HFF-Myc (cell line): ENCODE results near the gene PPHLN1.
A peak's percentile ranks its signal among the peaks of the same experiment; 100 is the strongest.
"Not testable (repeated sequence)": the region's sequence is repeated elsewhere in the genome, so short reads cannot be mapped to it uniquely, and the experiment has no call there.

Experiments used
- DNase-seq: peaks from one replicate; pipeline ENCODE4 v3.0.0-alpha.2; 2011; ENCODE audit warnings: low read depth; ENCODE audit errors: extremely low read depth
- H3K4me3 ChIP-seq: replicated peaks from 2 replicates; pipeline ENCODE4 v1.5.1; 2011; ENCODE audit warnings: low read depth, mild to moderate bottlenecking, control low read depth, low read length
- TF ChIP-seq, protein P1 (sequence below): IDR thresholded peaks from 2 replicates; pipeline ENCODE4 v1.5.1; 2012; ENCODE audit warnings: mild to moderate bottlenecking, low read depth, low read length, control low read depth; ENCODE audit errors: missing control alignments

Gene PPHLN1

GRCh38 chr12:42320796-42321195 lies 5.2 kb upstream of the PPHLN1 start:
- DNase-seq, result no peak
- no peak overlapping the region for H3K4me3 ChIP-seq
- TF ChIP-seq, protein P1, sequence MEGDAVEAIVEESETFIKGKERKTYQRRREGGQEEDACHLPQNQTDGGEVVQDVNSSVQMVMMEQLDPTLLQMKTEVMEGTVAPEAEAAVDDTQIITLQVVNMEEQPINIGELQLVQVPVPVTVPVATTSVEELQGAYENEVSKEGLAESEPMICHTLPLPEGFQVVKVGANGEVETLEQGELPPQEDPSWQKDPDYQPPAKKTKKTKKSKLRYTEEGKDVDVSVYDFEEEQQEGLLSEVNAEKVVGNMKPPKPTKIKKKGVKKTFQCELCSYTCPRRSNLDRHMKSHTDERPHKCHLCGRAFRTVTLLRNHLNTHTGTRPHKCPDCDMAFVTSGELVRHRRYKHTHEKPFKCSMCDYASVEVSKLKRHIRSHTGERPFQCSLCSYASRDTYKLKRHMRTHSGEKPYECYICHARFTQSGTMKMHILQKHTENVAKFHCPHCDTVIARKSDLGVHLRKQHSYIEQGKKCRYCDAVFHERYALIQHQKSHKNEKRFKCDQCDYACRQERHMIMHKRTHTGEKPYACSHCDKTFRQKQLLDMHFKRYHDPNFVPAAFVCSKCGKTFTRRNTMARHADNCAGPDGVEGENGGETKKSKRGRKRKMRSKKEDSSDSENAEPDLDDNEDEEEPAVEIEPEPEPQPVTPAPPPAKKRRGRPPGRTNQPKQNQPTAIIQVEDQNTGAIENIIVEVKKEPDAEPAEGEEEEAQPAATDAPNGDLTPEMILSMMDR, result no peak

DNA sequence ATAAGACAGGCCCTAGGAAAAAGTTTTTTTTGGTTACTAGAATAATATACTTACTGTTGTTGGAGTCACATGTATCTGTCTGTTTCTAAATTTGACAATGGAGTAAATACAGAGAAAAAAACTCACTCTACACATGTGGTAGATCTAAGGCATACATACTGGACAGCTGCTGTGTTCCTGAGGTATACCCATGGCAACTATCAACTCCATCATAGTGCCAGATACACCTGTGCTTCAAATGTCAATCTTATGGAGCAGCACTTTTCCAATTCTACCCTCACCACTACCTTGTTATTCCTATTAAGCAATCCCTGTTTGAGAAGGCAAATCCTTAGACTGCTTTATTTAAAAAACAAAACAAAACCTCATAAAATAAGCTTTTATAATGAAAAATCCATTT lies 3.4 kb upstream of the PPHLN1 start:
- TF ChIP-seq, protein P1, result no peak
- DNase-seq, result no peak
- H3K4me3 ChIP-seq, result no peak overlapping the region

DNA sequence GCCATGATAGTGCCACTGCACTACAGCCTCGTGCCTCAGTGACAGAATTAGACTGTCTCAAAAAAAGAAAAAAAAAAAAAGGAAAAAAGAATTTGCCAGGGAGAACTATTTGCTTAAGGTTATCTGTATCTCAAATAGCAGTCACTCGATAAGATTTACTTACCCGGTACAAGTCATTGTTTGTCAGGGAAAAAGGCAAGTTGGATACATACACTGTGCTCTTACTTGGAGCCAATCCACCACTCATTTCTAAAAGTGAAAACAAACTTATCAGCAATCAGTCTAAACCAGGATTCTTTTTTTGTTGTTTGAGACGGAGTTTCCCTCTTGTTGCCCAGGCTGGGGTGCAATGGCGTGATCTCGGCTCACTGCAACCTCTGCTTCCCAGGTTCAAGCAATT lies 2.1 kb upstream of the PPHLN1 start:
- DNase-seq, result no peak
- TF ChIP-seq, protein P1, result no peak
- H3K4me3 ChIP-seq, result no peak overlapping the region

- no peak for DNase-seq
- peak overlapping the region; percentile 90 for H3K4me3 ChIP-seq
- TF ChIP-seq, protein P1, result no peak
These were observed 678 bp upstream of the PPHLN1 start for GRCh38 chr12:42325326-42325652.

DNA sequence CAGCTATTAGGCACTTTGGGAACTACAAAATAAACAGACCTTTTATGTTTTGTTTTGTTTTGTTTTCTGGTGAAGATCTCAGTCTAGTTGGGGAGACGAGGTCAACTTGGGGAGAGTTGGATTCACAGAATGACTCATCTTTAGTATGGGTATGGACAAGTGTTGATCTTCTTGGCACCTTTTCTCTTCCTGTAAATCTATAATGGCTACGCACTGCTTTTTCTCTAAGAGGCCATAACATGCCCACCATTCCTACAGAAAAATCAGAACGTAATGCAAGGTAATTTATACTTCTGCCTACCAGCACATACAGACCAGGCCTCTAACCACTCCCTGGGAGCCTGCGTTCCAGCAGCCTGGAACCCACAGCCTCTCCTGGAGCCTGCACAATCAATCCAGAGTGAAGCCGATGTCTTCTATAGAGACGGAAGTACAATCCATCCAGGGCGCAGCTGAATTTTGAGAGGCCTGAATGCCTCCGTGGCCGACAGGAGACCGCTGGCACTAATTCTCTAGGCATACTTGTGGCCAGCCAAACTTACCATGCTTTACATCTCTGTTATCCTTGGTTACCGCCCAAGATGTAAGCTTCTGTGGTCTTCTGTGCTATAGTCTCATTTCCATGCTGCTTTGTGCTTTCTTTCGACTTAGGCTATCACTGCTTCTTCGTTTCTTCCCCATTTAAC lies 717 bp downstream of the PPHLN1 start:
- TF ChIP-seq, protein P1, result no peak
- peak overlapping the region; percentile 90 for H3K4me3 ChIP-seq
- no peak for DNase-seq

- peak overlapping the region; percentile 90 for H3K4me3 ChIP-seq
- TF ChIP-seq, protein P1, result no peak
These were observed 1.2 kb downstream of the PPHLN1 start for GRCh38 chr12:42327227-42327590.

GRCh38 chr12:42330097-42330496 lies 4.1 kb downstream of the PPHLN1 start:
- DNase-seq, result not testable (repeated sequence)

More at GRCh38 chr12:42327227-42327590, 1.2 kb downstream of the PPHLN1 start:
- DNase-seq, result no peak

More at GRCh38 chr12:42330097-42330496, 4.1 kb downstream of the PPHLN1 start:
- H3K4me3 ChIP-seq, result not testable (repeated sequence)
